Fibroblast of peridontal ligament (primary cell): ENCODE results near the gene EFHD2.
"Not testable (repeated sequence)": the region's sequence is repeated elsewhere in the genome, so short reads cannot be mapped to it uniquely, and the experiment has no call there.

ENCODE experiments used
- DNase-seq: peaks from one replicate; pipeline ENCODE4 v3.0.0-alpha.2; 2010; ENCODE audit errors: extremely low read depth

EFHD2 gene

DNA sequence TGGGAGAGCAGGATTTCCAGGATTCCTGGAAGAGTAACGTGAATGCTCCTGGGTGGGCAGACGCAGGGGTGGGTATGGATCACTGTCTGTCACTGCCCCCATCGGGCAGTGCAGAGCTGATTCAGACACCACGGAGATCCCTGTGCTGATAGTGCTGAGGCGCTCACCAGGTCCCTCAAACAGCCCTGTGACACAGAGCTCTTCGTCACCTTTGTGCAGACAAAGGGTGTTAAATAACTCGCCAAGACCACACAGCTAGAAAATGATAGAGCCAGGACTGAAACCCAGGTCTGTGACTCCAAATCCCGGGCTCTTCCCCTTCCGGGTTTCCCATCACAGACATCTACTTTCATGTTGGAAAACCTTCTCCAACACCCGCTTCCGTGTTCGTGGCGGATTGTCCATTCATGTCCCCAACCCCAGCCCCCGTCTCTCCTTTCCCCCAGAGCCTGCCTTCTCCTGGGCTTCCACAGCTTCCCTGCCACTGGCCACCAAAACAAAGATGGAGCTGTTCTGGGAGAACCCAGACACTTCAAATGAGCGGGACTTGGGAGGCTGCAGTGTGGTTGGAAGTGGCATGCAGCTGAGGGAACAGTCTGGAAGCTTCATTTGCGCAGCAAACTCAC, 2.6 kb downstream of the EFHD2 start:
- DNase-seq, result no peak

DNA sequence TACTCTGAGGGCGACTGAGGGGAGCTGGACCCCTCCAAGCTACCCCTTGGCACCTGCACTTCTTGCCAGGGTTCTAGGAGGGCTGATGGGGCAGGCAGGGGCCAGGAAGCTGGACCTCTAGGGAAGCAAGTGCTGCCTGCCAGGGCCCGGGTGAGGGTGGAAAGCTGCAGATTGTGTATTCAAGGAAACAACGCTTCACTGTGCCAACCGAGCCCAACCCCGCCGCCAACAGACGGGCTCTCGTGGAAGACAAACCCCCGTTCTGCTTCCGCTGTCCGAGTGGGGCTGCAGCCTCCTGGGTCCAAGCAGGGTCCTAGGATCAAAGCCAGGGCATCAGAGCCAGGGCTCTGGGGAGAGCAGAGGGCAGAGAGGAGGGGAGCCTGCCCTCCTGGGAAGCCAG, 3.2 kb downstream of the EFHD2 start:
- no peak for DNase-seq

DNA sequence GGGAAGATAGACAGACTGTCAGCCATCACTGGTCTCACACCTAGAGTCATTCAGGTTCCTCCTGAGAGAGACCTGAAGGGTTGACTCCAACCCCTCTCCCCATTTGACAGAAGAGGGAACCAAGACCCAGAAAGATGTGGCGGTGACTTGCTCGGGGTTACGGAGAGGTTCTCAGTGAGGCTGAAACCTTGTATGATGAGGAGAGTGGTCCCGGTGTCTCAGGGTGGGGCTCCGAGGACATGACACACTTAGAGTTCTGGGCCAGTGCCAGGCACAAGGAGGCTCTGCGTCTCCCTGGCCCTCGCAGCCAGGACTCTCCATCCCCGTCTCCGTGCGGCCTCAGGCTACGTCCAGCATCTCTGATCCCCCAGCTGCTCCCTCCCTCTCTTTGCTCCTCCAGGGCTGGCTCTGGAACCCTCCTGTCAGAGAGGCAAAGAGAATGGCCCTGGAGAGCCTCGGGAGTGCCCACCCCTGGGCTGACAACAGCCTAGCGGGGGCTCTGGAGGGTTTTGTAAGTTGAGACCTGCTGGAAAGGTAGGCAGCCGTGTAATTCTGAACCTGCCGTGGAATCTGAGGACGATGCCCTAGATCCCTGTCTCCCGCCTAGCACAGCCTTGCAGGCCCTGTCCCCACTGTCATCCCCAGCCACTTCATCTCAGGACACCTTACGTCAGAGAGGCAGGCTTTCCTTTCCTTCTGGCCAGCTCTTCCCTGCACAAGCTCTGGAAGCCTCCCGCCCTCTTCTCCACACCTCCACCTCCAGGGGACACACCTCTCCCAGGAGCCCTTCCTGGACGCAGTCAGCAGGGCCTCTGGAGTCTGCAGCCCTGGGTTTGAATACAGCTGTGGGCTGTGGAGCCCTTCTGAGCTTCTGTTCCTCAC, 4.1 kb downstream of the EFHD2 start:
- no peak for DNase-seq

DNA sequence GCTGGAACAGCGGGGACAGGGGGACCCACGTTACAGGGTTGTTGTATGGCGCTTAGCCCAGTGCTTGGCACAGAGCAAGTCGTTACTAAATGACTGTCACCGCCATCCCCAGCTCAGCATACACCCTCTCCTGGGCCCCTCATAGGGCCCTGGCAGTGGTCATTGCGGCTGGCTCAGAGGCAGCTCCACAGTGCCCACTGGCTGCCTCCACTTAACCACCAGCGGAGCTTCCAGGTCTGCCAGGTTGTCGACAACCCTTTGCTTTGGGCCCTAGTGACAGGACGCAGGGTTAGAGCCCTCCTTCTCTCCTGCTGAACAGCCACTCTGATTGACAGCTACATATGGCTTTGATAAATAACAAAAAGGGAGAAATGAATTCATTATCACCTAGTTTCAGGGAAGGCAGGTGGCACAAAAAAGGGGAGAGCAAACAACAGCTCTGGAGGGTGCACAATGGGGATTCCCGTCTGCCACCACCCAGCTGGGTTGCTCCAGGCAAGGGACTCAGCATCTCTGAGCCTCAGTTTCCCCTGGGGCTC, 4.8 kb downstream of the EFHD2 start:
- no peak for DNase-seq

DNA sequence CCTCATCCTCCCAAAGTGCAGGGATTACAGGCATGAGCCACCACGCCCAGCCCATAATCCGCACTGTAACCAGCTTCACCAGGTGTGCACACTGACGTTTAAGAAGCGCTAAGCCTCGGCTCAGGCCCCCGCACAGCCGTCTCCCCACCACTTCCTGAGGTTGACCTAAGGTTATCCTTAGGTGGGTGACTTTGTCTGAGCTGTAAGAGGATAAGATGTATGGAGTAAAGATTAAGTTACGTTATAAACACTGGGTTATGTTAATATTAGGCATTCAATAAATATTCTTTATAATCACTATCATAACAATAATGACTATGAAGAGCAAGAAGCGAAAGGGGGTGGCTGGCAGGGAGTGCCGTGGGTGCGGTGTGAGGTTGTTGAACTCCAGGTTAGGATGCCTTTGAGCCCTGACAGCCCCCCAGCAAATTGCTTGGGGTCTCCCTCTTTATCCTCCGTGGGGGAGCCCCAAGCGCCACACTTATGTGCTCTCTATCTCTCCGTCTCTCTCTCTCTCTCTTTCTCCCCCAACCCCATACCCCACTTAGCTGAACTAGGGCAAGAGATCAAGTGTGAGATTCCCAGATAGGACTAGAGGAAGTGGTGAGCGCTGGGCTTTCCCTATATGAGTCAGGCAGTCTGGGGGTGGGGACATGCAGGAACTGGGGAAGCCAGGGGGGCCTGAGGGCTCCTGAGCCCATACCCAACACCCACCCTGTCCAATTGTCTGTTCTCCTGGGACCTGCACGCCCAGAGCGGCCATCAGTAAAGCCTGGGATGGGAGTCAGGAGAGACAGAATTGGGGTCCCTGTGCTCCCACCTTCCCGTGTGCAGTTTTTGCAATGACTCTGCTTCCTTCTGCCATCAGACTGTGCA, 7.6 kb downstream of the EFHD2 start:
- DNase-seq, result peak; percentile 36

DNA sequence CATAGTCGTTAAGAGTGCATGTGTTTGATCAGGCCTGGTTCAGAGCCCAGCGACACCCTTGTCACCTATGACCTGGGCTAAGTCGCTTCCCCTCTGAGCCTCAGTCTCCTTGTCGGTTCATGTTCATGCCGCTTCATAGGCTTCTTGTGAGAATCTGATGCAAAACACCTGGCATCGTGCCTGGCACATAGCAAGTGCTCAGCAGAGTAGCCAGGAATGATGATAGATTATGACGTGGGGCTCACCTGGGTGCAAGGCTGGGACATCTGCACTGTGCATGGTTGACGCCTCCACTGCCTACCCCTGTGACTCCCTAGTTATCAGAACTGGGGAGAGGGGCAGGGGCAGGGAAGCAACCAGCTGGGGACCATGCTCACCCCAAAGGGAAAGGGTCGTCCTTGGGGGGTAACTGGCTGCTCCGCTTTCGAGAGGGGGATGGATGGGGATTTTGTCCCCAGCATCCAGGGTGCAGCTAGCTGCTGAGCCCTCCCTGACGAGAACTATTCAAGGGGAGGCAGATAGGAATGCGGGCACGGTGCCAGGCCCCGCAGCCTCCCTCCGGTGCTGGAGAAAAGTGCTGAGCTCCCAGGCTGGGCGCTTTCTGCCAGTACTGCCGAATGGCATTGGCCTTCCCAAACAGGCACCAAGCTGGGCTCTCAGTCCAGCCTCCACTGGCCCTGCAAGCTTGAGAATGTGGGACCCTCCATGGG, 9.3 kb downstream of the EFHD2 start:
- no peak for DNase-seq

DNA sequence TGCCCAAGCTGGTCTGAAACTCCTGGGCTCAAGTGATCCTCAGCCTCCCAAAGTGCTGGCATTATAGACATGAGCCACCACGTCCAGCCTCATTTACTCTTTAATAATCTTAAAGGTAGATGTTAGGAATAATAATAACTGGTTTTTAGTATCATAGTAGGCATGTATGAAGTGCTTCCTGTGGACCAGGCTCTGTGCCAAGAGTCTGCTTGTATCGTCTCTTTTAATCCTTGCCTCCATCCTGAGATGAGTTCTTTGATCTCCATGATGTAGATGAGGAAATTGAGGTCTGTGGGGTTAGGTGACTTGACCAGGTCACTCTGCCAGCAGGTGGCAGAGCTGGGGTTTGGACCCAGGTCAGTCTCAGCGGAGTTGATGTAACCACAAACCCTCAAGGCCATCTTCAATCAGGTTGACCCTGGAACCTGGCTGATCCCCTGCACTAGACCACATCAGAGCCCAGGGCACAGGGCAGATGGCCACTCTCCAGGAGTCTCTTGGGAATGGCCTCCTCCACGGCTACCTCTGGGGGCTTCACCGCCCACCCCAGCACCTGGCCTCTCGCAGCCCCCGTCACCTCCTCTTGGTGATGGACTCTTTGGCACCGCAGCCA, 11.3 kb downstream of the EFHD2 start:
- no peak for DNase-seq

DNA sequence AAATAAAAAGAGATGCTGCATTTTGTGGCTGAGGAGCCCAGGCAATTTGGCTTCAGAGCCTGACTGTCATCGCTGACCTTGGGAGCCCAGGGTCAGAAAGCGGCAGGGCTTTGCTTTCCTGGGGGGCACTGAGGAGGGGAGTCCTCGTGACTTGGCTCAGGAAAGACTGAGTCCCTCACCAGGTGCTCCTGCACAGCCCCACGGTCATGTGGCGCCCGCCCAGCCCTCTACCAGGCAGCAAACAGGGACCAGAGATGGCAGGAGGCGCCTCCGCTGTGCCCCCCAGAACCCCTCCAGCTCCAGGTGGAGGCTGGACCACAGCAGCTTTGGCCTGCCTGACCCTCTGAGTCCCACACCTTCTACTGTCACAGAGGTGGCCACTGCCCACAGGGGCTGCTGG, 13.2 kb downstream of the EFHD2 start:
- DNase-seq, result no peak

DNA sequence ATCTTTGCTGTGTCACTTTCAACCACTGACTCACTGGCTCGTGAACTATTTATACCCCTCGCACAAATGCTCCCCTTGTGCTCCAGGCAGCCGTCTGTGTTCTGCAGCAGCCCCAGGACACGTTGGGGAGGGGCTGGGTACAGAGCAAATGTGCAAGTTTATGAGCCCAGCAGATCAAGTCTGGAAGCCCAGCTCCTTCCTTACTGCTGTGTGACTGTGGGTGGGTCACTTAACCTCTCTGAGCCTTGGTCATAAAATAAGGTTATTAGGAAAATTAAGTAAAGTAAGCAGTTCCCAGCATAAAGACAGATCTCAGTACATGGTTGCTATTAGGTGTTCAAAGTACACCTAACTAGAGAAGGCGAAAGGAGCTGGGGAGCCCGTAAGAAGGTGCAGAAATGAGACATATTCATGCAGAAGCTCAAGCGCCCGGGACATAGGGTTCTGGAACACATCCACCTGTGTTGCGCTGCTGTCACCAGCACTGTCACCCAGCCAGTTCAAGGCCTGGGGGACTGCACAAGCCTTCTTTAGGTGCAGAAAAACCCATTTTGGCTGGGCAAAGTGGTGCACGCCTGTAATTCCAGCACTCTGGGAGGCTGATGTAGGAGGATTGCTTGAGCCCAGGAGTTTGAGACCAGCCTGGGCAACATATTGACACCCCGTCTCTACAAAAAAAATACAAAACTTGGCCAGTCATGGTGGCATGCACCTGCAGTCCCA, 13.8 kb downstream of the EFHD2 start:
- DNase-seq, result no peak

DNA sequence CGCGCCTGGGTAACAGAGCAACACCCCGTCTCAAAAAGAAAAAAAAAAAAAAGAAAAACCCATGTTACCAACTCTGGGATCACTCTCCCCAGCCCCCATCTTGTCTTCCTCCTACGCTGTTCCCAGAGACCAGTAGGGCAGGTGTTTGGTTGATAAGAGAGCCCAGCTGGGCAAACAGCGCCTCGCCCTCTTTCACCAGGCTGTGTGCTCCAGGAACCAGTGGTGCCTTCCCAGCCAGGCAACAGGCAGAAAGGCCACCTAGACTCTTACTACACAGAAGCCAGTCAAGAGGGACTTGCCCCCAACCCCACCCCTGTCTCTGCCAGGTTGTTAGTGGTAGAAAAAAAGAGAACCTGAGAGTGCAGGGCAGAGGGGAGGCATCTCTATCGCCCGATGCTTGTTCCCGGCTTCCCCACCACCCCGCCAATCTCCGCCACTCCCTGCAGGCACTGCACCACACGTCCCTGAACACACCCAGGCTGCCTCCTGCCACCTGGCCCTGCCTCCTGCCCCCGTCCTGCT, 14.5 kb downstream of the EFHD2 start:
- DNase-seq, result no peak

DNA sequence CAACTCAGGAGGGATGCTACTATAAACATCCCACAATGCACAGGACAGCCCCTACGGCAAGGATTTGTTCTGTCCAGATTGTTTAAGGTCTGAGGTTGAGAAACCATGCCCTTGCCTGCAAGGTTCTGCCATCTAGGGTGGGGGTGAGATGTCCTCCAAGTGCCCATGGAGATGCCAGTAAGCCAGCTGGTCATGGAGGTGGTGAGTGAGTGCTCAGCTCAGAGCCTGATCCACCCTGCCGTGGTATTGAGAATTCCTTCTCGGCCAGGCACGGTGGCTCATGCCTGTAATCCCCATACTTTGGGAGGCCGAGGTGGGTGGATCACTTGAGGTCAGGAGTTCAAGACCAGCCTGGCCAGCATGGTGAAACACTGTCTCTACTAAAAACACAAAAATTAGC, 15.3 kb downstream of the EFHD2 start:
- no peak for DNase-seq

DNA sequence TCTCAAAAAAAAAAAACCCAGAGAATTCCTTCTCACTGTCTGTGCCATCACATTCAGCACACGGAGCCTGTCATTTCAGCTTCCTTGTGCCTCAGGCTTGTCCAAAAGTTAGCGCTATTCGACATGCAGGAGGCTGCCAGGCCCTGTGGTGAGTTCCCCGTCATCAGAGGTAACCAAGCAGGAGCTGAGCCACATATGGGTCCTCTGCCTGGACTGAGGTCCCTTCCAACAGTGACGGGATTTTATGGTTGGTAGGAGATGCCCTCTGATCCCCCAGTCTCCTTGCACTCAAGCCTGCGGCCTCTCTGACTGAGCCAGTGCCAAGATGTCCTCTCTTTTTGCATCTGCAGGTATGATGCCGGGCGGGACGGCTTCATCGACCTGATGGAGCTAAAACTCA, 15.8 kb downstream of the EFHD2 start:
- no peak for DNase-seq

DNA sequence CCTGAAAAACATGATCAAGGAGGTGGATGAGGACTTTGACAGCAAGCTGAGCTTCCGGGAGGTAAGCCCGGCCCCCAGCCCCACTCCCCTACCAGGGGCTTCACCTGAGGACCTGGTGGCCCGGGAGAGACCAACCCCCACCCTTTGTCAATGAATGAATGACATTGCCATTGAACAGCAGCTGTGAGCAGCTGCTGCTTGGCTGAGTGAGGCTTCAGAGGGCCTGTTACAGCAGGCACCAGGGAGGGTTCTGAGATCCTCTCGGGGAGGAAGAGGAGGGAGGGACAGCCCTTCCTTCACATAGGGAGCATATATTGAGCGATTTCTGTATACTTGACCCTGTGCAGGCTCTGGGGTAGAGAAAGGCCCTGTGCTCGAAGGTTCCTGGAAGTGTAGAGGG, 16.3 kb downstream of the EFHD2 start:
- no peak for DNase-seq

DNA sequence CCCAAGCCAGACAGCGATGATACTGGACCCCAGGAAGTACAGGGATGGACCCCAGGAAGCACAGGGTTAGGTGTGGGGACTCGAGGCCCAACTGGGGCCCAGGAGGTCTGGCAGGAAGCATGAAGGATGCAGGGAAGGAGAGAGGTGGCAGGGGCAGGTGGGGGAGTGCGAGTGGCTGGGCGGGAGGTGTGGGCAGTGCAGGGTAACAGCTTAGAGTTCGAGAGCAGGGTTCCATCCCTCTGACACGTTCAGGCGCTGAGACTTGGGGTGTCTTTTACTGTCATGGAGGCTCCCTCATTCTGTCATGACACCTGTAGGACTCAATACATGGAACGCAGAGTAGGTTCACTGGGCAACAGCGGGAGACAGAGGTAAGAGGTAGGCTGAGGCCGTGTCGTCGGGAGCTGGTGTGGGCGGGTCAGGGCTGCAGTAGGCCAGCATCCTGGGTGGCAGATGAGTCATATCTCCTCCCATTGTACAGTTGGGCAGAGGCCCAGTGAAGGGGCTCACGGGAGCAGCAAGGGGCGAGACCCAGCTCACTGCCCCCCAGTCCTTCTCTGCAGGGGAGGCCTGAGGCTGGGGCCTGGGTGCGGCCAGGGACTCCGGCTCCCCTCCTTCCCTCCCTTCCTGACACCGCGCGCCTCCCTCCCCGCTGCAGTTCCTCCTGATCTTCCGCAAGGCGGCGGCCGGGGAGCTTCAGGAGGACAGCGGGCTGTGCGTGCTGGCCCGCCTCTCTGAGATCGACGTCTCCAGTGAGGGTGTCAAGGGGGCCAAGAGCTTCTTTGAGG, 17.0 kb downstream of the EFHD2 start:
- no peak for DNase-seq

DNA sequence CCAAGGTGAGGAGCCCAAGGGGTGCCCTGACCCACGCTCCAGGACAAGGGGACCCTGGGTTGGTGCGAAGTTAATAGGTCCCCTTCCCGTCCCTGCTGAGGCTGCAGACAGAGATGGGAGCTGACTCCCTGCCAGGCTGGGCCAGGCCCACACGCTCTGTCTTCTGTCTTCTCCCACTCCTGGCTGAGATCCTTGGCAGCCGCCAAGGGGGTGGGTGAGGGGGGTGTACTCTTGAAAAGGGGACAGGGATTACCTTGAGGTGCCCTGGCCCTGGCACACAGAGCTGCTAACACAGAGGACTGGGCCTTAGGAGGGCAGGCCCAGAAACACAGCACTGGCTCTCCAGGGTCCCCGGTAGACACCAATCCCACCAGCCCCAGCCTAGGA, 17.6 kb downstream of the EFHD2 start:
- no peak for DNase-seq

DNA sequence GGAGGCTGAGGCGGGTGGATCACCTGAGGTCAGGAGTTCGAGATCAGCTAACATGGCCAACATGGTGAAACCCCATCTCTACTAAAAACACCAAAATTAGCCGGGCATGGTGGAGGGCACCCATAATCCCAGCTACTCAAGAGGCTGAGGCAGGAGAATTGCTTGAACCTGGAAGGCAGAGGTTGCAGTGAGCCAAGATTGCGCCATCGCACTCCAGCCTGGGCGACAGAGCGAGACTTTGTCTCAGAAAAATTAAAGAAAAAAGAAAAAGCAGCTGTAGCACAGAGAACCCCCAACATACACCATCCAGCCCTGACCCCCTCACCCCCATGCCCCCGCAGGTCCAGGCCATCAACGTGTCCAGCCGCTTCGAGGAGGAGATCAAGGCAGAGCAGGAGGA, 18.6 kb downstream of the EFHD2 start:
- not testable (repeated sequence) for DNase-seq

DNA sequence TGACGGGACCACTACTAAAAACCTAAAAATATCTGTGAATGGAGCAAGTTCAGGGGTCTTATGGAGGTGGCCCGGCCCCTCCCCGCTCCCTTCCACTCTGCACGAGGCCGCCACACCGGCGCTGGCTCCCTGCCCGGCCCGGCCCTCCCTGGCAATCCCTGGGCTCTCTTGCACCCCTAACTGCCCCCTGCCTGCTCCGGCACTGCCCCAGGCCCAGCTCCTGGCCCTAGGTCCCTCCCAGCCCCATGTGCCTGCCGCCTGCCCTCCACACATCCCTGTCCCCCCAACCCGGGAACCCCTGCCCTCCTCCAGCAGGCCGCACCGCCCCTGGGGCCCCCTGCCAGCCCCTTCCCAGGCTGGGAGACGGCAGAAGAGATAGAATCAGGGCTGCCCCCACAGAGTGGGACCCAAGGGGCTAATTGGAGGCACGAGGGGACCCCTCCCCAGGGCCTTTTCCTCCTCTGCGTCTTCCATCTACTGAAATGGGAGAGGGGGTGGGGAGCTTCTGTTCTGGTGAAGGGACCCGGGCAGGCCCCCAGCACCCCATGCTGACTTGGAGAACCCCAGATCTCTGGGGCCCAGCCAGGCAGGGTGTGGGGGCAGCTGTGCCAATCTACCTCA, 19.2 kb downstream of the EFHD2 start:
- no peak for DNase-seq

DNA sequence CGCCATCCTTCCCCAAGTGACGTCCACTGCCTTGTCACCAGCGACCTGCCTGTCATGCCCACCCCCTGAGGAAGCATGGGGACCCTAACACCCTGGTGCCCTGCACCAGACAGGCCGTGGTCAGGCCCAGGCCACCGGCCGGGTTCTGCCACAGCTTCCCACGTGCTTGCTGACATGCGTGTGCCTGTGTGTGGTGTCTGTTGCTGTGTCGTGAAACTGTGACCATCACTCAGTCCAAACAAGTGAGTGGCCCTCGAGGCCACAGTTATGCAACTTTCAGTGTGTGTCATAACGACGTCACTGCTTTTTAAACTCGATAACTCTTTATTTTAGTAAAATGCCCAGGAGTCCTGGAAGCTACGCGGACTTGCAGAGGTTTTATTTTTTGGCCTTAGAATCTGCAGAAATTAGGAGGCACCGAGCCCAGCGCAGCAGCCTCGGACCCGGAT, 20.0 kb downstream of the EFHD2 start:
- peak; percentile 78 for DNase-seq
